ENCODE data around the gene AXIN2.
"Not testable (repeated sequence)": the region's sequence is repeated elsewhere in the genome, so short reads cannot be mapped to it uniquely, and the experiment has no call there.

AXIN2 gene

GRCh38 chr17:65514082-65514481, 47.4 kb downstream of the AXIN2 start:
- DNase-seq: no peak

DNA sequence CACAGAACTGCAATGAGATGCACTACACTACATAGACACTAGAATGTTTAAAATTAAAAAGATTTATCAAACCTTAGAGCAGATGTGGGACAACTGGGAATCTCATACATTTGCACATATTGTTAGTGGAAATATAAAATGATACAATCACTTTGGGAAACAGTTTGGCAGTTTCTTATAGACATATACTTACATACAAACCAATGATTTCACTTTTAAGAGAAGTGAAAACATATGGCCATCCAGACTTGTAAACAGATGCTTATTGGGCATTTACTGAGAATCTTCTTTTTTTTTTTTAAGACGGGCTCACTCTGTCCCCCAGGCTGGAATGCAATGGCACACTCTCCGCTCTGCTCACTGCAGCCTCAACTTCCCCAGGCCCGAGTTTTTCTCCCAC, 50.1 kb downstream of the AXIN2 start:
- DNase-seq: no peak

DNA sequence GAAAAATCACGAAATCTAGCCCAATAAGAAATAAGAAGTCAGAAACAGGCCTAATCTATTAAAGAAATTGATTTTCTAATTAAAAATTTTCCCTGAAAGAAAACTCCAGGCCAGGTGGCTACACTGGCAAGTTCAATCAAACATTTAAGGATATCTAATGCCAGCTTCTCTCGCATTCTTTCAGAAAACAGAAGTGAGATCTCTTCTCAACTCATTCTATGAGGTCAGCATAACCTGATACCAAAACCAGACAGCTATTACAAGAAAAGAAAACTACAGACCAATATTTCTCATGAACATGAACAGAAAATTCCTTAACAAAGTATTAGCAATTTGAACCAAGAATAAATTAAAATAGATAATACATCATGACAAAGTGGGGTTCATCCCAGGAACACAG, 52.4 kb downstream of the AXIN2 start:
- no peak for DNase-seq

- not testable (repeated sequence) for DNase-seq
Observed at GRCh38 chr17:65504673-65505072, 56.8 kb downstream of the AXIN2 start.

DNA sequence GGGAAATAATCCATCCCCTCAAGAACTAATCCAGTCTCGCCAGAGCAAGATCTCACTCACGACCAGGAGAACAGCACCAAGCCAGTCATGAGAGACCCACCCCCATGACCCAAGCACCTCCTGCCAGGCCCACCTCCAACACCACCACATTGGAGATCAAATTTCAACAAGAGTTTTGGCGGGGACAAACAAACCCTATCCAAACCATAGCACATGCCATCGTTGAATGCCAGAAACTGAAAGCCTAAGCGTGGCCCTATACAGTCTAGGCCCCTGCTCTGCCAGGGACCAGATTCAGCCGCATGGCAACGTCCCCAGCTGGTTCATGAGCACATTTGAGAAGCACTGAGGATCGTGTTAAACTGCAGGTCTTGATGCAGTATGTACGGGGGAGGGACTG, 57.3 kb downstream of the AXIN2 start:
- DNase-seq: no peak

DNA sequence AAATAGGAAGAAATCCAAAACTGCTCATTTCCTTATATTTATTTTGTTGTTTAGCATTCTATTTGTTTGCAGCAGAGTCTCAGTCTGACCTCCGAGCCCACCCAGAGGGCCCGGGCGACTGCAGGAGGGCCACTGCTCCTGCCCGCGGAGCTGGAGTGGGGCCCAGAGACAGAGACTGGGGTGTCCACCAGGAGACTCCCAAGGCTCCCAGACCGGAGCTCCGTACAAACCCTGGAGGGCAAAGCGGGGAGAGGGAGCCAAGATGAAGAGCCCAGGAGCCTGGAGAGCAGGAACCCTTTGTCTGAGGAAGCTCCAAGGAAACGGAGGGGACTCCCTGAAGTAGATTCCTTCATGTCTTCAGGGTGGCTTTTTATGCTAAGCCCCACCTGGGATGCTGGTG, 57.9 kb downstream of the AXIN2 start:
- DNase-seq: no peak

DNA sequence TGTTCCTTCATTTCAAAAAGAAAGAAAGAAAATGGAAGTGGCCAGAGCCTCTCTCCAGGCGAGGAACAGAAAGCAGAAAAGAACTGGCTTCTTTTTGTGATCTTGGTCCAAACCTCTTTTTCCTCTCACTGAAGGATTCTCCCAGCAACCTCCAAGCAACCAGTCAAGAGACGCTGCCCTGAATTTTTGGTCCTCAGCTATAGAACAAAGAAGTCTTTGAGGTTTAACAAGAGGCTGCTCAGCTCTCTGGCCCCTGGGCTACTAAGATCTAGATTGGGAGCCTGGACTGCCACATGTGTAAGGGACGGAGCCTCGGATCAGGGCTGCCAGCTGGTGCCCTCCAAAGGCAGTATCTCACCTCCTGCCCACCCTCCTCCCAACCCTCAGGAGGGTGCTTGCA, 62.6 kb downstream of the AXIN2 start:
- DNase-seq: no peak

DNA sequence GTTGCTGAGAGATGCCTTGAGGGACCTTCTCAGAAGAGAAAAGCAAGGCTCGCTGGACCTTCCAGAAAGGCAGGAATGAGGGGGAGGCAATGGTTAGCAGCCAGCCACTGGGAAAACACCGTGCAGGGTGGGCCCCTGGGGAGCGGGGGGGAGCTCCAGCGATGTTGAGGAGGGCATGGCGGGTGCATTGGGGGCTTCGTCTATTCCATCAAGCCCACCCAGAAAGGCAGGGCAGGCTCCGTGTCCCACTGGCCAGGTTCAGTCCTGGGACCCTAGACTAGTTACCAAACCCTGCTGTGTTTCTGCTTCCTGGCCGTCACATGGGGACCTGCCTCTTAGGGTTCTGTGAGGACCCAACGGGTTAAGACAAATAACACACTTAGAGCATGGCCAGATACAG, 64.6 kb downstream of the AXIN2 start:
- no peak for DNase-seq

DNA sequence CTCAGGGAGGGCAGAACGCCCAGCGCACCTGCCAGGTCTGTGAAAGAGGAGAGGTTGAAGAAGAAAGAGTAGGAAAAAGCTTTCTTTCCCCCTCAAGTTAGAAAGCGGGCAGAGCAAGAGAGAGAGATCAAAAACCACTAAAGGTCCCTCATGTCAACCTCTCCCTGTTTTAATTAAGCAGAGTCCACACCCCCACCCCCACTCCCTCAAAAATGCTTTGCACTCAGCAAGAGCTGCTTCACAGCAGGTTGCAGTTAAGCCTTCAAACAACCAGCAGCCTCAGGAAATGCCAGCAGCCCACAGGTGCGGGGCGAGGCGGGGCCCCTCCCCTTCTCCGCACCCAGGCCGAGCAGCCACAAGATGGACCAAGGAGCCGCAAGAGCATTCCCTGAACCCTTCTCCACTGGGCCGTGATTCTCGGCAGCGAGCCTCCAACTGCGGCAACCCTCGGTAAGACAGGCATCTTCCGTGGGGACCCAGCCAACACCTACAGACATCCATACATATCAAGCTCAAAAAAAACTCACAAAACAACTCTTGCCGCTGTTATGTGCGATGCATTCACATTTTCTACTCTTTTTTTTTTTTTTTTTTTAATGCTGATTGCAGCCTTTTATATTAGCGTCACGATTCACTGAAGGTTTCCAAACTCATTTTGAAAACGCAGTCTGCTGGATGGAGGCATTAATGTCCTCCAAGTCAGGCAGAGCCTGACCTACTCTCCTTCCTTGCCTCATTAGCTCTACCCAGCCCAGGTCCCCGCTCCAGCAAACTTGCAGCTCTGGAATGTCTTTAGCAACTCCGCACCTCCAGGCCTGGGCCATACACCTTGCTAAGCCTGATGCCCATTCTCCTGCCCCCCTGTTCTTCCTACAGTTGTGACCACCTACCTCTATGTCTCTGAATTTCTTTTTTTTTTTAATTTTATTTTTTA, 66.1 kb downstream of the AXIN2 start:
- DNase-seq: peak; percentile 47

DNA sequence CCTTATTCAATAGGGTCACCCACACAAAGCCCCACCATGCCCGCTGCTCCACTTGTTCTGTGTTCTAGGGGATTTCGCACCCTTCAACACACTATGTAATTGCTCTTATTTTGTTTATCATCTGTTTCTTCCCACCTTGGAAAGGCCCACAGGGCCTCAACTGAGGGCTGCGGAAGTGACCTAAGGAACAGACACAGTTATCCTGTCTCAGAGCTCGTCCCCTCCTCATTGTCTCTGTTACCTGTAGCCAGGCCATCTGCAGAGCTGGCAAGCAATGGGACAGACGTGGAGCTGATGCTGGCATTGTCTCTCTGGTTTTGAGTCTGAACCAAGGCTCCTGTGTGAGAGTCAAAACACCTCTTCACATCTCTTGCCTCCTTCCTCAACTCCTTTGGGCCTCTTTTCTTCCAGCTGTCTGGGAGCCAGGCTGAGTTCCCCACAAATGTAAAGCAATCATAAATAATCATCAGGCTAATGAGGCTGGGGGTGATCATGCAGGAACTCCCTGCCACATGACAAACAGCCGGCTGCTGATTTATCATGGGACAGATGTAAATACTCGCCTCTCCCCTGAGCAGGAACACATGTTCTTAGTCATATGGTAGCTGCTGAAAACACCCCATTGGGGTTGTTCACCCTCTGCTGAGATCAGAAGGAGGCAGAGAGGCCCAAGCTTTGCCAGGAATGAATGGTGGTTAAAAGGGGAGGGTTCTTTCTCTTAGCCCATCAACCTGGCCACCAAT, 71.9 kb downstream of the AXIN2 start:
- DNase-seq: no peak

DNA sequence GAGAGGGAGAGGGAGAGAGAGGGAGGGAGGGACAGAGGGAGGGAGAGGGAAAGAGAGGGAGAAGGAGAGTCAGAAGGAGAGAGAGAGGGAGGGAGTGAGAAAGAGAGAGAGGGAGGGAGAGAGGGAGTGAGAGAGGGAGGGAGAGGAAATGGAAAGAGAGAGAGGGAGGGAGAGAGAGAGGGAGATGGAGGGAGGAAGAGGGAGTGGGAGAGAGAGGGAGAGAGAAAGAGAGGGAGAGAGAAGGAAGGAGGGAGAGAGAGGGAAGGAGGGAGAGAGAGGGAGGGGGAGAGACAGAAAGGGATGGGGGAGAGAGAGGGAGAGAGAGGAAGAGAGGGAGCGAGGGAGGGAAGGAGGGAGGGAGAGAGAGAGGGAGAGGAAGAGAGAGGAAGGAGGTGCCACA, 72.8 kb downstream of the AXIN2 start:
- no peak for DNase-seq

DNA sequence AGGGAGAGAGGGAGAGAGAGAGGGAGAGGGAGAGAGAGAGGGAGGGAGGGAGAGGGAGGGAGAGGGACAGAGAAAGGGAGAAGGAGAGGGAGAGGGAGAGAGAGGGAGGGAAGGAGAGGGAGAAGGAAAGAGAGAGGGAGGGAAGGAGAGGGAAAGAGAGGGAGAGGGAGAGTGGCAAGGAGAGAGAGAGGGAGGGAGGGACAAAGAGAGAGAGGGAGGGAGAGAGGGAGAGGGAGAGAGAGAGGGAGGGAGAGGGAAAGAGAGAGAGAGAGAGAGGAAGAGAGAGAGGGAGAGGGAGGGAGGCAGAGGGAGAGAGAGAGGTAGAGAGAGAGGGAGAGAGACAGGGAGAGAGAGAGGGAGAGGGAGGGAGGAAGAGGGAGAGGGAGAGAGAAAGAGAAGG, 73.5 kb downstream of the AXIN2 start:
- no peak for DNase-seq

- DNase-seq: no peak
Observed at GRCh38 chr17:65487161-65487560, 74.3 kb downstream of the AXIN2 start.

GRCh38 chr17:65485388-65486299, 75.8 kb downstream of the AXIN2 start:
- DNase-seq: no peak

GRCh38 chr17:65484405-65484804, 77.0 kb downstream of the AXIN2 start:
- not testable (repeated sequence) for DNase-seq

- no peak for DNase-seq
Observed at GRCh38 chr17:65483438-65483837, 78.0 kb downstream of the AXIN2 start.

DNA sequence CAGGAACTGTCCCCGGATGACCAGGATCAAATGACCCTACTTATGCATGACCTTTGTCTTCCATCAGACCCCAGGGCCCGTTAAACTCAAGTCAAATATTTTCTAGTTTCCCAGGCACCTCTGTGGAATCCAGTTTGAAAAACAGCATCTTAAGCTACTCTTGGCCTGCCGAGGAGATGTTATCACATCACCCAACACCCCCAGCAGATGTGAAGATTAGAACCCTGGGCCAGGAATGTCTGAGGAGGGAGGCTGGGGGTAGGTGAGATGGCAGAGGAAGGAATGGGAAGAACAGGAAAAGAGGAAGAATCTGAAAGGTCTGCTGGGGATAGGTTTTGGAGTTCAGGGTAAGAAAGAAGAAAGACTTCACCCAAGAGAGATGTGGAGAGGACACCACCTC, 79.2 kb downstream of the AXIN2 start:
- no peak for DNase-seq

- DNase-seq: no peak
Observed at GRCh38 chr17:65479282-65479681, 82.2 kb downstream of the AXIN2 start.
